GM12891 (cell line): Measurements from ENCODE around the gene XXYLT1.

Experiments used
- PAX5 ChIP-seq: IDR thresholded peaks from 2 replicates; pipeline ENCODE4 v1.6.1; 2011; ENCODE audit warnings: low read length, moderate library complexity, mild to moderate bottlenecking; ENCODE audit not compliant: insufficient read depth, severe bottlenecking
- POLR2A ChIP-seq: IDR thresholded peaks from 2 replicates; pipeline ENCODE4 v1.6.1; 2011; ENCODE audit warnings: low read depth, low read length, control low read depth
- POLR2AphosphoS5 ChIP-seq: IDR thresholded peaks from 2 replicates; pipeline ENCODE4 v1.6.1; 2011; ENCODE audit warnings: low read depth, low read length, control low read depth
- POU2F2 ChIP-seq: IDR thresholded peaks from 2 replicates; pipeline ENCODE4 v1.6.1; 2011; ENCODE audit warnings: low read depth, mild to moderate bottlenecking, control low read depth, low read length, moderate library complexity
- TAF1 ChIP-seq: IDR thresholded peaks from 2 replicates; pipeline ENCODE4 v1.6.1; 2011; ENCODE audit warnings: low read depth, low read length, control low read depth

GRCh38 chr3:195286115-195286872 is 15.3 kb upstream of the XXYLT1 start:
- no peak for TF ChIP-seq POLR2AphosphoS5
- no peak for TF ChIP-seq POLR2A
- no peak for TF ChIP-seq TAF1
- TF ChIP-seq PAX5: no peak
- no peak for TF ChIP-seq POU2F2
